Erythroblast (primary cell): ENCODE measurements around the gene NUTM2F.

ENCODE experiments used
- GATA1 ChIP-seq: IDR thresholded peaks from 2 replicates; pipeline ENCODE4 v1.6.1; 2011; ENCODE audit warnings: low read depth, mild to moderate bottlenecking, control low read depth, low read length, moderate library complexity
- POLR2A ChIP-seq: IDR thresholded peaks from 2 replicates; pipeline ENCODE4 v1.6.1; 2011; ENCODE audit warnings: mild to moderate bottlenecking, low read length

- TF ChIP-seq POLR2A (no peak), GATA1 (no peak)
Measured at GRCh38 chr9:94280409-94280989, 47.9 kb downstream of the NUTM2F start.
